Measurements from ENCODE around the gene TRIO. TPM values are rescaled to one million over a fixed set of nuclear protein-coding genes. Genes with fewer than 3 reads are reported as not detected.

Gene TRIO
- total RNA-seq, 3 donors from 2014 or later (not counting 1 experiment from before 2014, with no cell fraction given), result 84.6 to 136 (median 94.3) TPM

DNA sequence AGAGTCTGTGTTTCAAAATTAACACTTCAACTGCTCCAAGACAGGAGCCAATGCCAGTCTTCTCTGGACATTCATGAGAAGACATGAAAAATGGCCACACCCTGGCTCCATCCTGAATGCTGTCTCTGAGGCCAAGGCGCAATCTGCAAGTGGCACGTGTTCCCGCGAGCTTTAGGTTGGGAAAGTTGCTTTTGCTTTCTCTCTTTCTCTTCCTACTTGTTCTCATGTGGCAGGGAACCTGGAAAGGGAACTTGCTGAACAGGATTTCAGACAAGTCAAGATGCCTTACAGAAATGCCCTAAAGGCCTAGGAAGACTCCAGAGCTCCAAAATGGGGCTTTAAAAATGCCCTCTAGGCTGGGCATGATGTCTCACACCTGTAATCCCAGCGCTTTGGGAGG lies 346.5 kb downstream of the TRIO start:
- H3K9me3 ChIP-seq (ENCODE audit: control insufficient read depth, insufficient read depth, low read length), result no peaks in the 10 kb centered on the region
- no peak for ATAC-seq
- Mint-ChIP-seq H3K27me3 (ENCODE audit: low read depth in 2 of 2) (no peaks in the 10 kb centered on the region), H3K4me3 (no peak overlapping the region), H3K27ac (no peak overlapping the region), H3K4me1 (peaks cover 0 to 5% of the 10 kb centered on the region in 2 donors), H3K36me3 (peaks cover 14% of the 10 kb centered on the region), H3K9me3 (no peaks in the 10 kb centered on the region)
- intact Hi-C loops (cut with micrococcal nuclease), result no loop called here
- TF ChIP-seq, protein P1, sequence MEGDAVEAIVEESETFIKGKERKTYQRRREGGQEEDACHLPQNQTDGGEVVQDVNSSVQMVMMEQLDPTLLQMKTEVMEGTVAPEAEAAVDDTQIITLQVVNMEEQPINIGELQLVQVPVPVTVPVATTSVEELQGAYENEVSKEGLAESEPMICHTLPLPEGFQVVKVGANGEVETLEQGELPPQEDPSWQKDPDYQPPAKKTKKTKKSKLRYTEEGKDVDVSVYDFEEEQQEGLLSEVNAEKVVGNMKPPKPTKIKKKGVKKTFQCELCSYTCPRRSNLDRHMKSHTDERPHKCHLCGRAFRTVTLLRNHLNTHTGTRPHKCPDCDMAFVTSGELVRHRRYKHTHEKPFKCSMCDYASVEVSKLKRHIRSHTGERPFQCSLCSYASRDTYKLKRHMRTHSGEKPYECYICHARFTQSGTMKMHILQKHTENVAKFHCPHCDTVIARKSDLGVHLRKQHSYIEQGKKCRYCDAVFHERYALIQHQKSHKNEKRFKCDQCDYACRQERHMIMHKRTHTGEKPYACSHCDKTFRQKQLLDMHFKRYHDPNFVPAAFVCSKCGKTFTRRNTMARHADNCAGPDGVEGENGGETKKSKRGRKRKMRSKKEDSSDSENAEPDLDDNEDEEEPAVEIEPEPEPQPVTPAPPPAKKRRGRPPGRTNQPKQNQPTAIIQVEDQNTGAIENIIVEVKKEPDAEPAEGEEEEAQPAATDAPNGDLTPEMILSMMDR (IDR thresholded peaks at IDR 0.05), result no peak
- H3K36me3 ChIP-seq (ENCODE audit: control insufficient read depth, insufficient read depth, low read length), result peaks cover 12% of the 10 kb centered on the region
- no peak for DNase-seq
- no peaks in the 10 kb centered on the region for H3K27me3 ChIP-seq (ENCODE audit: control insufficient read depth, insufficient read depth, low read length)
- H3K4me1 ChIP-seq (ENCODE audit: control insufficient read depth, insufficient read depth, low read length), result peaks cover 9% of the 10 kb centered on the region
- WGBS (ENCODE audit: insufficient coverage), result 82% methylated on average over 5 of the region's 5 CpGs
- H3K27ac ChIP-seq (ENCODE audit: low read length), result no peak overlapping the region
- H3K4me3 ChIP-seq (ENCODE audit: low read length), result no peak overlapping the region

DNA sequence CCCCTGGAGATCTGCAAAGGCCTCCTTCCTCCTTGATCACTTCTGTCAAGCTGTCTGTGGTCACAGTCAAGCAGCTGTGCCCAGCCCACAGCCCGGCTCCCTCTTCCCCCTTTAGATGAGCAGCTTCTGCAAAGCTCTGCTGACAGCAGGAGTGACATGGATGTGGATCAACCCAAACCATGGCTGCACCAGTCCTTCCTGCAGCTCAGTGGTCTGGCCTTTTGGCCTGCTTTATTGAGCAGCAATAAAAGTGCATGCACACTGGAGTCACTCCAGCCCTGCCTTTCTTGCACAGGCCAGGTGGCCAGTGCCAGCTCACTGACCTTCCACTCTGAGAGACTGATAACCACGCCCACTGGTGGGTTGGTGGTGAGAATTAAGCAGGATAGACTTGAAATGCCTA lies 347.2 kb downstream of the TRIO start:
- Mint-ChIP-seq H3K4me3 (no peak overlapping the region), H3K27me3 (ENCODE audit: low read depth in 2 of 2) (no peaks in the 10 kb centered on the region), H3K36me3 (peaks cover 14% of the 10 kb centered on the region), H3K27ac (no peak overlapping the region), H3K4me1 (peaks cover 0 to 5% of the 10 kb centered on the region in 2 donors), H3K9me3 (no peaks in the 10 kb centered on the region)
- DNase-seq (no peak), ATAC-seq (no peak)
- TF ChIP-seq, protein P1 (IDR thresholded peaks at IDR 0.05), result no peak
- intact Hi-C loops (cut with micrococcal nuclease), result no loop called here
- Histone ChIP-seq H3K27me3 (ENCODE audit: control insufficient read depth, insufficient read depth, low read length) (no peaks in the 10 kb centered on the region), H3K4me3 (ENCODE audit: low read length) (no peak overlapping the region), H3K9me3 (ENCODE audit: control insufficient read depth, insufficient read depth, low read length) (no peaks in the 10 kb centered on the region), H3K4me1 (ENCODE audit: control insufficient read depth, insufficient read depth, low read length) (peaks cover 9% of the 10 kb centered on the region), H3K27ac (ENCODE audit: low read length) (no peak overlapping the region), H3K36me3 (ENCODE audit: control insufficient read depth, insufficient read depth, low read length) (peaks cover 7% of the 10 kb centered on the region)
- 55% methylated on average over 2 of the region's 2 CpGs for WGBS (ENCODE audit: insufficient coverage)

DNA sequence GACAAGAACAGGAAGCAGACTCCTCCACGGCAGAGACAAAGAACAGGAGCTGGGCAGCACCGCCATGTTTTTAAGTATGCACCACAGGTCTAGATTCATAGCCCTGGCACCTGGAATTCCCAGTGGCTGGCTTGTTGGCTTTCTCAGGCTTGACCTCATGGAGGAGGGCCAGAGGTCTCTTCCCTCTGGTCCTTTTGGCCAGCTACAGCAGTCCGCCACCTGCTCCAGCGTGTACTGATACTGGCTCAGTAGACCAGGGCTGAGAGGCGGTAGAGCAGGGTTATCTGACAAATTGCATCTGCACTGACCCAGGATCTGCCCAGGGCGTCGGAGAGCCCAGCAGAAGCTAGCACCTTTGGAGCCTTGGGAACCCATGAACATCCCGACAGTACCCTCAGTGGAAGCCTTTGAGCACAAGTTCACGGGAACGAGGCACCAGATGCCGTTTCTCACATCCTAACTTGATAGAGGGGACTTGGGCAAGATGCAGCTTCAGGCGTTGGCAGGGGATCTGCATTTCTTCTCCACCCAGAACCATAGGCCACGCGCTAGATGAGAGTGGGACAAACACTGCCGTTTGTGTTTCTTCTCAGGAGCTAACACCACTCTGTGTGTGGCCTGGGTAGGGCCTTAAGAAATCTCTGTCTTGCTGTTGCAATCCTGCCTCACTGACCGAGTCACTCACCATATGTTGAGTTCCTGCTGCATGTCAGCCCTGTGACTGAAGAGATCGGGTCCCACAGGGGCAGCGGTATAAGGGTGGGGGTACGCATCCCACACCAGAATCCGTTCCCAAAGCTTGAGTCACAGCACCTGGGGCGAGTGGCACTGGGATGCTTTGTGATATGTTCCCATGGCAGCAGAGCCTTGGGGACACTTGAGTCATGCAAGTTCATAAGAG lies 348.1 kb downstream of the TRIO start:
- WGBS (ENCODE audit: insufficient coverage), result 94% methylated on average over 21 of the region's 21 CpGs
- H3K4me3 Mint-ChIP-seq, result no peak overlapping the region
- H3K27me3 Mint-ChIP-seq (ENCODE audit: low read depth in 2 of 2), result no peaks in the 10 kb centered on the region
- no peak overlapping the region for H3K27ac ChIP-seq (ENCODE audit: low read length)
- H3K36me3 Mint-ChIP-seq, result peaks cover 14% of the 10 kb centered on the region
- H3K36me3 ChIP-seq (ENCODE audit: control insufficient read depth, insufficient read depth, low read length), result peaks cover 7% of the 10 kb centered on the region
- intact Hi-C loops (cut with micrococcal nuclease), result no loop called here
- H3K9me3 ChIP-seq (ENCODE audit: control insufficient read depth, insufficient read depth, low read length), result no peaks in the 10 kb centered on the region
- H3K27ac Mint-ChIP-seq, result no peak overlapping the region
- TF ChIP-seq, protein P1 (IDR thresholded peaks at IDR 0.05), result no peak
- DNase-seq, result no peak
- ATAC-seq, result no peak
- no peak overlapping the region for H3K4me3 ChIP-seq (ENCODE audit: low read length)
- H3K4me1 Mint-ChIP-seq, result peaks cover 0 to 5% of the 10 kb centered on the region in 2 donors
- H3K9me3 Mint-ChIP-seq, result no peaks in the 10 kb centered on the region
- H3K27me3 ChIP-seq (ENCODE audit: control insufficient read depth, insufficient read depth, low read length), result no peaks in the 10 kb centered on the region
- peaks cover 9% of the 10 kb centered on the region for H3K4me1 ChIP-seq (ENCODE audit: control insufficient read depth, insufficient read depth, low read length)
